Mesenchymal stem cell (in vitro differentiated cells and primary cell): ENCODE measurements around the gene MDM2.
"Not testable (repeated sequence)": the region's sequence is repeated elsewhere in the genome, so short reads cannot be mapped to it uniquely, and the experiment has no call there.

Source experiments
- DNase-seq: peaks from one replicate; pipeline ENCODE4 v3.0.0-alpha.2; 2013
- H2AFZ ChIP-seq: one replicate; pipeline ENCODE4 v1.6.1; 2013; ENCODE audit warnings: low read depth, mild to moderate bottlenecking, control low read depth, inconsistent platforms, low read length, moderate library complexity
- H2AK5ac ChIP-seq: 2 replicates; pipeline ENCODE4 v1.6.1; 2013; ENCODE audit warnings: low read length, moderate library complexity, mild to moderate bottlenecking, inconsistent platforms; ENCODE audit not compliant: severe bottlenecking
- H2BK120ac ChIP-seq: one replicate; pipeline ENCODE4 v1.6.1; 2013; ENCODE audit warnings: low read depth, mild to moderate bottlenecking, inconsistent platforms, low read length, moderate library complexity
- H2BK12ac ChIP-seq, 2 experiments: one replicate each; pipeline ENCODE4 v1.6.1; 2013; ENCODE audit warnings: inconsistent platforms in 2 of 2, low read length in 2 of 2, mild to moderate bottlenecking in 2 of 2, moderate library complexity in 2 of 2, control low read depth in 1 of 2
- H2BK15ac ChIP-seq: one replicate; pipeline ENCODE4 v1.6.1; 2013; ENCODE audit warnings: mild to moderate bottlenecking, low read depth, inconsistent platforms; ENCODE audit not compliant: poor library complexity, severe bottlenecking
- H2BK5ac ChIP-seq: 2 replicates; pipeline ENCODE4 v1.6.1; 2013; ENCODE audit warnings: low read depth, mild to moderate bottlenecking, low read length, control low read depth, inconsistent platforms; ENCODE audit not compliant: poor library complexity, severe bottlenecking
- H3K14ac ChIP-seq, 2 experiments: one replicate each; pipeline ENCODE4 v1.6.1; 2013; ENCODE audit warnings: inconsistent platforms in 2 of 2, low read length in 2 of 2, control low read depth in 1 of 2, mild to moderate bottlenecking in 1 of 2, moderate library complexity in 1 of 2
- H3K18ac ChIP-seq, 2 experiments: one replicate each; pipeline ENCODE4 v1.6.1; 2013; ENCODE audit warnings: inconsistent platforms in 2 of 2, low read length in 2 of 2, control low read depth in 1 of 2, low read depth in 1 of 2, mild to moderate bottlenecking in 1 of 2
- H3K23ac ChIP-seq, 2 experiments: one replicate each; pipeline ENCODE4 v1.6.1; 2013; ENCODE audit warnings: inconsistent platforms in 2 of 2, low read length in 2 of 2, mild to moderate bottlenecking in 2 of 2, moderate library complexity in 2 of 2, control low read depth in 1 of 2
- H3K27ac ChIP-seq: 2 replicates; pipeline ENCODE4 v1.5.1; 2013; ENCODE audit warnings: mild to moderate bottlenecking, moderate library complexity, low read length, control low read depth, inconsistent platforms; ENCODE audit not compliant: poor library complexity, severe bottlenecking
- H3K27me3 ChIP-seq, 2 experiments: 2 replicates each; pipeline versions ENCODE4 v1.6.1 to v1.7.0; 2013; ENCODE audit warnings: low read length in 2 of 2, mild to moderate bottlenecking in 2 of 2, moderate library complexity in 2 of 2, control low read depth in 1 of 2, inconsistent platforms in 1 of 2; ENCODE audit not compliant: control insufficient read depth in 1 of 2, insufficient read depth in 1 of 2
- H3K36me3 ChIP-seq, 2 experiments: 2 replicates each; pipeline versions ENCODE4 v1.6.1 to v1.7.0; 2013; ENCODE audit warnings: low read length in 2 of 2, control low read depth in 1 of 2, inconsistent platforms in 1 of 2, low read depth in 1 of 2, mild to moderate bottlenecking in 1 of 2; ENCODE audit not compliant: insufficient read depth in 2 of 2, control insufficient read depth in 1 of 2
- H3K4ac ChIP-seq, 2 experiments: one replicate each; pipeline ENCODE4 v1.6.1; 2013; ENCODE audit warnings: inconsistent platforms in 2 of 2, low read length in 2 of 2, mild to moderate bottlenecking in 2 of 2, moderate library complexity in 2 of 2, control low read depth in 1 of 2, low read depth in 1 of 2
- H3K4me1 ChIP-seq: 2 replicates; pipeline ENCODE4 v1.6.1; 2013; ENCODE audit warnings: low read depth, low read length, control low read depth; ENCODE audit not compliant: control insufficient read depth, insufficient read depth
- H3K4me2 ChIP-seq: 2 replicates; pipeline ENCODE4 v1.6.1; 2013; ENCODE audit warnings: low read length, mild to moderate bottlenecking, inconsistent platforms; ENCODE audit not compliant: poor library complexity, severe bottlenecking
- H3K4me3 ChIP-seq, 2 experiments: 2 replicates each; pipeline versions ENCODE4 v1.5.1 to v1.7.0; 2013; ENCODE audit warnings: low read length in 2 of 2, mild to moderate bottlenecking in 2 of 2, control low read depth in 1 of 2, low read depth in 1 of 2; ENCODE audit not compliant: insufficient read depth in 1 of 2
- H3K79me1 ChIP-seq: replicated peaks from 2 replicates; pipeline ENCODE4 v1.6.1; 2013; ENCODE audit warnings: mild to moderate bottlenecking, control low read depth, low read length, inconsistent platforms; ENCODE audit not compliant: poor library complexity, severe bottlenecking
- H3K9ac ChIP-seq: 2 replicates; pipeline ENCODE4 v1.7.0; 2013; ENCODE audit warnings: mild to moderate bottlenecking, low read length, moderate library complexity
- H3K9me3 ChIP-seq: 2 replicates; pipeline ENCODE4 v1.7.0; 2013; ENCODE audit warnings: mild to moderate bottlenecking, low read length; ENCODE audit not compliant: control insufficient read depth
- H4K8ac ChIP-seq: one replicate; pipeline ENCODE4 v1.6.1; 2013; ENCODE audit warnings: inconsistent platforms, mild to moderate bottlenecking, low read length, moderate library complexity
- H4K91ac ChIP-seq: one replicate; pipeline ENCODE4 v1.6.1; 2013; ENCODE audit warnings: mild to moderate bottlenecking, low read length, inconsistent platforms
- WGBS: methylation state at CpG from one replicate; pipeline ENCODE4 v1.1.7; 2013; ENCODE audit warnings: mixed read lengths; 5-methylcytosine and 5-hydroxymethylcytosine counted together

MDM2 gene

DNA sequence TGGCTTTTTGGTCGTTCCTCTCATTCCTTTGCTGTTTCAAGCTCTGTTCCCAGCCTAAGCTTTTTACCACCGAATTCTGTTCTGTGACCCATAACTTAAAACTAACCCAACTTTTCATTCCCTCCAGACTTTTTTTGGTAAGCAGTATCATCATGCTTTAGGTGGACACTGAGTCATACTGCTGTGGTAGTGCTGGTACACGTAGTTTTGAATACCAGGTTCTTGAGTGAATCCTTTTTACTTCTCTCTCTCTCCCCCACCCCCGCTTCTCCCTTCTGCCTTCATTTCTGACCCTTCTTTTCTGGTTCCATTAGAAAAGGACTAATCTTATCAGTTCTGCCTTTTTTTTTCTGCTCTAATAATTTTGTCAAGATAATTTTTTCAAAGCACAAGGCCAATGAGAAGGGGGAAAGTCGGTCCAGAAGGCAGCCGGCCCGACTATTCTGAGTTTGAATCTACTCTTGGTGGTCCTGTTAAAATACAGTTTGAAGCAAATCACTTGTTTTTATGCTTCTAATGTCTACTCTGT is 2.3 kb upstream of the MDM2 start:
- no peak overlapping the region for H2BK5ac ChIP-seq
- no peak overlapping the region for H3K4ac ChIP-seq
- no peak overlapping the region for H3K27ac ChIP-seq
- no peak overlapping the region for H3K9ac ChIP-seq
- no peak overlapping the region for H3K23ac ChIP-seq
- H2BK12ac ChIP-seq = no peak overlapping the region
- no peak overlapping the region for H2BK15ac ChIP-seq
- H3K14ac ChIP-seq = no peak overlapping the region
- no peak overlapping the region for H3K4me2 ChIP-seq
- H3K79me1 ChIP-seq = no peaks in the 10 kb centered on the region
- H2AFZ ChIP-seq = no peak overlapping the region
- H4K91ac ChIP-seq = no peak overlapping the region
- no peak for DNase-seq
- 86% methylated on average over 6 of the region's 7 CpGs for WGBS
- H3K27me3 ChIP-seq = no peaks in the 10 kb centered on the region
- no peak overlapping the region for H2BK120ac ChIP-seq
- no peak overlapping the region for H3K4me3 ChIP-seq
- no peak overlapping the region for H2AK5ac ChIP-seq
- H3K18ac ChIP-seq = no peak overlapping the region
- peaks cover 4% of the 10 kb centered on the region for H3K9me3 ChIP-seq
- H3K36me3 ChIP-seq = peaks cover 6 to 16% of the 10 kb centered on the region in 2 experiments
- H4K8ac ChIP-seq = no peak overlapping the region
- peaks cover 4% of the 10 kb centered on the region for H3K4me1 ChIP-seq

DNA sequence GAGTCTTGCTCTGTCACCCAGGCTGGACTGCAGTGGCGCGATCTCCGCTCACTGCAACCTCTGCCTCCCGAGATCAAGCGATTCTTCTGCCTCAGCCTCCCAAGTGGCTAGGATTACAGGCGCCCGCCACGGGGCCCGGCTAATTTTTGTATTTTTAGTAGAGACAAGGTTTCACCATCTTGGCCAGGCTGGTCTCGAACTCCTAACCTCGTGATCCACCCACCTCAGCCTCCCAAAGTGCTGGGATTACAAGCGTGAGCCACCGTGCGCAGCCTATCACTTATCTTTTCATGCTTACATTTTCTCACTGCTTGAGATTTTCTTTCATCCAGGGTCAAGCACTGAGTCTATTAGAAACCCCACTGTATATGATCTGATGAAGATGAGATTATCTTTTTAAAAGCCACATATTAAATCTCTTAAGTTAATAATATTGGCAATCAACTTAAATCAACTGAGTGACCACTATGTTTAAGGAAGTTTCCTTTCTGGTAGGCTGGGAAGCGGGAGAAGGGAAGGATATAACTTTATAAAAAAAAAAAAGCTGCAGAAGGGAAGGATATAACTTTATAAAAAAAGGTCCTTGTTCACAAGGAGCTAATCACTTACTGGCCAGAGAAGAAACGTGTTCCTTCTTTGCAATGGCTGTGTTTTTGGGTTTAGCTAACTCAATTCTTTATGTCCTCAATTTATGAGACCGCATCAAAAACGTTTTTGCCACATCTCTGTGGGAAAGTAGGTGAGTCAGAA is 1.3 kb upstream of the MDM2 start:
- no peak overlapping the region for H2AK5ac ChIP-seq
- no peak overlapping the region for H3K14ac ChIP-seq
- no peak overlapping the region for H3K27ac ChIP-seq
- H3K27me3 ChIP-seq = no peaks in the 10 kb centered on the region
- H2BK5ac ChIP-seq = no peak overlapping the region
- H3K9me3 ChIP-seq = peaks cover 4% of the 10 kb centered on the region
- no peaks in the 10 kb centered on the region for H3K79me1 ChIP-seq
- peaks cover 7 to 26% of the 10 kb centered on the region in 2 experiments for H3K36me3 ChIP-seq
- no peak for DNase-seq
- H3K23ac ChIP-seq = no peak overlapping the region
- no peak overlapping the region for H2BK12ac ChIP-seq
- no peak overlapping the region for H4K8ac ChIP-seq
- H2BK120ac ChIP-seq = no peak overlapping the region
- no peak overlapping the region for H2AFZ ChIP-seq
- no peak overlapping the region for H3K4me2 ChIP-seq
- H3K4ac ChIP-seq = no peak overlapping the region
- H3K4me1 ChIP-seq = peaks cover 6% of the 10 kb centered on the region
- no peak overlapping the region for H4K91ac ChIP-seq
- no peak overlapping the region for H3K18ac ChIP-seq
- H3K9ac ChIP-seq = peak overlapping the region; percentile 100
- H2BK15ac ChIP-seq = no peak overlapping the region
- peak overlapping the region in 1 of 2 experiments; percentile 98 for H3K4me3 ChIP-seq
- WGBS = 97% methylated on average over 13 of the region's 18 CpGs

DNA sequence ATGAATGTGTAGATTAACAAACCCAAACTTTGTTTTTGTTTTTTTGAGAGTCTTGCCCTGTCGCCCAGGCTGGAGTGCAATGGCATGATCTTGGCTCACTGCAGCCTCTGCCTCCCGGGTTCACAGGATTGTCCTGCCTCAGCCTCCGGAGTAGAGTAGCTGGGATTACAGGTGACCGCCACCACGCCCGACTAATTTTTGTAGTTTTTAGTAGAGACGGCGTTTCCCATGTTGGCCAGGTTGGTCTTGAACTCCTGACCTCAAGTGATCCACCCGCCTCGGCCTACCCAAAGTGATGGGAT is 752 bp upstream of the MDM2 start:
- H3K36me3 ChIP-seq = peaks cover 9 to 32% of the 10 kb centered on the region in 2 experiments
- WGBS = 25% methylated on average over 10 of the region's 10 CpGs

DNA sequence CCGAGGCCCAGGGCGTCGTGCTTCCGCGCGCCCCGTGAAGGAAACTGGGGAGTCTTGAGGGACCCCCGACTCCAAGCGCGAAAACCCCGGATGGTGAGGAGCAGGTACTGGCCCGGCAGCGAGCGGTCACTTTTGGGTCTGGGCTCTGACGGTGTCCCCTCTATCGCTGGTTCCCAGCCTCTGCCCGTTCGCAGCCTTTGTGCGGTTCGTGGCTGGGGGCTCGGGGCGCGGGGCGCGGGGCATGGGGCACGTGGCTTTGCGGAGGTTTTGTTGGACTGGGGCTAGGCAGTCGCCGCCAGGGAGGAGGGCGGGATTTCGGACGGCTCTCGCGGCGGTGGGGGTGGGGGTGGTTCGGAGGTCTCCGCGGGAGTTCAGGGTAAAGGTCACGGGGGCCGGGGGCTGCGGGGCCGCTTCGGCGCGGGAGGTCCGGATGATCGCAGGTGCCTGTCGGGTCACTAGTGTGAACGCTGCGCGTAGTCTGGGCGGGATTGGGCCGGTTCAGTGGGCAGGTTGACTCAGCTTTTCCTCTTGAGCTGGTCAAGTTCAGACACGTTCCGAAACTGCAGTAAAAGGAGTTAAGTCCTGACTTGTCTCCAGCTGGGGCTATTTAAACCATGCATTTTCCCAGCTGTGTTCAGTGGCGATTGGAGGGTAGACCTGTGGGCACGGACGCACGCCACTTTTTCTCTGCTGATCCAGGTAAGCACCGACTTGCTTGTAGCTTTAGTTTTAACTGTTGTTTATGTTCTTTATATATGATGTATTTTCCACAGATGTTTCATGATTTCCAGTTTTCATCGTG is 612 bp downstream of the MDM2 start:
- Histone ChIP-seq H3K18ac (peak overlapping the region; percentile 97 to 98), H3K4me2 (peak overlapping the region; percentile 69), H3K23ac (peak overlapping the region; percentile 87 to 97), H3K4me3 (peak overlapping the region; percentile 87 to 98), H3K14ac (peak overlapping the region in 1 of 2 experiments; percentile 96), H4K91ac (peak overlapping the region; percentile 98), H3K79me1 (no peaks in the 10 kb centered on the region), H3K9ac (peak overlapping the region; percentile 100), H3K27me3 (no peaks in the 10 kb centered on the region), H2AK5ac (peak overlapping the region; percentile 95), H3K27ac (peak overlapping the region; percentile 100), H3K4me1 (peaks cover 8% of the 10 kb centered on the region), H3K36me3 (peaks cover 9 to 46% of the 10 kb centered on the region in 2 experiments), H3K4ac (peak overlapping the region; percentile 96 to 100), H3K9me3 (peaks cover 4% of the 10 kb centered on the region), H2BK120ac (peak overlapping the region; percentile 99), H2BK12ac (peak overlapping the region; percentile 12 to 82), H2AFZ (peak overlapping the region; percentile 23), H4K8ac (peak overlapping the region; percentile 99), H2BK5ac (peak overlapping the region; percentile 99), H2BK15ac (peak overlapping the region; percentile 77)
- 1% methylated on average over 52 of the region's 61 CpGs for WGBS
- DNase-seq = peak; percentile 96

More for the DNA sequence above, 752 bp upstream of the MDM2 start:
- Histone ChIP-seq H3K4ac (peak overlapping the region in 1 of 2 experiments; percentile 87), H3K4me2 (peak overlapping the region; percentile 86), H3K9ac (peak overlapping the region; percentile 100), H3K4me3 (peak overlapping the region; percentile 87 to 98), H3K27ac (peak overlapping the region; percentile 66), H2AFZ (peak overlapping the region; percentile 71), H2BK12ac (peak overlapping the region in 1 of 2 experiments; percentile 50), H3K18ac (peak overlapping the region; percentile 16 to 66)
- not testable (repeated sequence) for H4K8ac ChIP-seq, H2BK15ac ChIP-seq, H2BK5ac ChIP-seq, H3K23ac ChIP-seq, H3K27me3 ChIP-seq, H3K4me1 ChIP-seq, H3K79me1 ChIP-seq, H4K91ac ChIP-seq, H3K9me3 ChIP-seq, H3K14ac ChIP-seq, DNase-seq, H2BK120ac ChIP-seq, H2AK5ac ChIP-seq
